GM04504 (cell line): Measurements from ENCODE around the gene UVRAG.

Experiments
- DNase-seq: peaks from one replicate; pipeline ENCODE4 v3.0.0-alpha.2; 2012; ENCODE audit warnings: low read depth

Gene UVRAG

GRCh38 chr11:76170468-76170867, 355.5 kb downstream of the UVRAG start:
- DNase-seq: no peak

GRCh38 chr11:76172583-76172982, 357.6 kb downstream of the UVRAG start:
- DNase-seq: no peak

GRCh38 chr11:76173663-76174062, 358.7 kb downstream of the UVRAG start:
- DNase-seq: no peak

- DNase-seq: no peak
Observed at GRCh38 chr11:76174330-76174729, 359.3 kb downstream of the UVRAG start.

GRCh38 chr11:76175783-76176182, 360.8 kb downstream of the UVRAG start:
- DNase-seq: no peak

GRCh38 chr11:76176463-76176862, 361.5 kb downstream of the UVRAG start:
- DNase-seq: no peak

- no peak for DNase-seq
Observed at GRCh38 chr11:76177250-76177686, 362.3 kb downstream of the UVRAG start.

GRCh38 chr11:76179147-76179546, 364.1 kb downstream of the UVRAG start:
- DNase-seq: no peak

GRCh38 chr11:76181371-76181770, 366.4 kb downstream of the UVRAG start:
- no peak for DNase-seq

GRCh38 chr11:76184551-76184993, 369.6 kb downstream of the UVRAG start:
- no peak for DNase-seq

- no peak for DNase-seq
Observed at GRCh38 chr11:76185511-76185910, 370.5 kb downstream of the UVRAG start.

- DNase-seq: no peak
Observed at GRCh38 chr11:76185931-76186401, 371.0 kb downstream of the UVRAG start.

- no peak for DNase-seq
Observed at GRCh38 chr11:76186776-76187279, 371.8 kb downstream of the UVRAG start.

- DNase-seq: no peak
Observed at GRCh38 chr11:76188873-76189272, 373.9 kb downstream of the UVRAG start.

GRCh38 chr11:76189682-76190081, 374.7 kb downstream of the UVRAG start:
- no peak for DNase-seq

GRCh38 chr11:76190376-76190775, 375.4 kb downstream of the UVRAG start:
- DNase-seq: no peak
